HCT116 (cell line): ENCODE results near the gene IL37.

ENCODE experiments used
- EGR1 ChIP-seq: IDR thresholded peaks from 2 replicates; pipeline ENCODE4 v1.6.1; 2012; ENCODE audit warnings: low read depth
- EZH2 ChIP-seq: fragments of 200-600 bp; sonication (generic); IDR thresholded peaks from 2 replicates; pipeline ENCODE4 v1.6.1; 2017; ENCODE audit warnings: antibody characterized with exemption, mixed run types
- POLR2A ChIP-seq: IDR thresholded peaks from 2 replicates; pipeline ENCODE4 v1.7.0; 2011; ENCODE audit warnings: borderline replicate concordance; ENCODE audit not compliant: insufficient read depth, insufficient read length; ENCODE audit errors: extremely low read depth
- POLR2AphosphoS5 ChIP-seq: IDR thresholded peaks from 2 replicates; pipeline ENCODE4 v1.6.1; 2011; ENCODE audit warnings: mild to moderate bottlenecking, low read depth, low read length, moderate library complexity
- SIN3A ChIP-seq: IDR thresholded peaks from 2 replicates; pipeline ENCODE4 v1.6.1; 2012; ENCODE audit warnings: low read depth

GRCh38 chr2:112876257-112876970, 34.6 kb upstream of the IL37 start:
- TF ChIP-seq POLR2A (no peak), EGR1 (no peak), POLR2AphosphoS5 (no peak), EZH2 (no peak), SIN3A (no peak)
